Activated CD8-positive, alpha-beta T cell treated with anti-CD3 and anti-CD28 coated beads for 36 hours (primary cell): Measurements from ENCODE around the gene CADM4. TPM values are rescaled to one million over a fixed set of nuclear protein-coding genes. Genes with fewer than 3 reads are reported as not detected.

Experiments
- ATAC-seq: fragments of 200-7000 bp; cut with Tn5 transposase; one replicate; pipeline ENCODE4 v1.10.0; 2021; ENCODE audit warnings: mild to moderate bottlenecking, moderate library complexity
- CTCF ChIA-PET: fragments of 350-600 bp; sonication (Branson Sonifier 250); formaldehyde crosslinking; loops from one replicate; lab custom pipeline; 2021; ENCODE audit warnings: antibody characterized with exemption; lab: Charles Lee
- POLR2A ChIA-PET: fragments of 350-600 bp; sonication (Branson Sonifier 250); formaldehyde crosslinking; loops from one replicate; lab custom pipeline; 2021; ENCODE audit warnings: antibody characterized with exemption; lab: Charles Lee
- DNase-seq: peaks from one replicate; pipeline ENCODE4 v3.0.0-alpha.2; 2020
- H3K27ac Mint-ChIP-seq: one replicate; pipeline ENCODE4 v1.8.0; 2021; ENCODE audit warnings: mild to moderate bottlenecking, mixed read lengths
- H3K27me3 Mint-ChIP-seq: one replicate; pipeline ENCODE4 v1.8.0; 2021; ENCODE audit warnings: mixed read lengths
- H3K36me3 Mint-ChIP-seq: one replicate; pipeline ENCODE4 v1.8.0; 2021; ENCODE audit warnings: low read depth, mixed read lengths
- H3K4me1 Mint-ChIP-seq: one replicate; pipeline ENCODE4 v1.8.0; 2021; ENCODE audit warnings: low read depth, mixed read lengths
- H3K4me3 Mint-ChIP-seq: one replicate; pipeline ENCODE4 v1.8.0; 2021; ENCODE audit warnings: mild to moderate bottlenecking, moderate library complexity, mixed read lengths
- H3K9me3 Mint-ChIP-seq: one replicate; pipeline ENCODE4 v1.8.0; 2021; ENCODE audit warnings: mixed read lengths
- intact Hi-C: fragments of 100-400 bp; cut with micrococcal nuclease; formaldehyde crosslinking; loops from one replicate; pipeline ENCODE4 v1.10.0; 2022
- total RNA-seq, 2 experiments: library from RNA; stranded (reverse); gene quantifications; one replicate each; pipeline ENCODE4 v1.2.3, GENCODE V29; 2021
- TF ChIP-seq, protein P1 (sequence below): fragments of 200-600 bp; IDR thresholded peaks from one replicate; pipeline ENCODE4 v1.8.0; 2022; ENCODE audit warnings: antibody characterized with exemption, mild to moderate bottlenecking

Gene CADM4
- total RNA-seq, 2 experiments from 2014 or later, result 0.22 to 0.38 TPM

- H3K9me3 Mint-ChIP-seq, result no peaks in the 10 kb centered on the region
- no peak for DNase-seq
- H3K27ac Mint-ChIP-seq, result no peak overlapping the region
- TF ChIP-seq, protein P1, sequence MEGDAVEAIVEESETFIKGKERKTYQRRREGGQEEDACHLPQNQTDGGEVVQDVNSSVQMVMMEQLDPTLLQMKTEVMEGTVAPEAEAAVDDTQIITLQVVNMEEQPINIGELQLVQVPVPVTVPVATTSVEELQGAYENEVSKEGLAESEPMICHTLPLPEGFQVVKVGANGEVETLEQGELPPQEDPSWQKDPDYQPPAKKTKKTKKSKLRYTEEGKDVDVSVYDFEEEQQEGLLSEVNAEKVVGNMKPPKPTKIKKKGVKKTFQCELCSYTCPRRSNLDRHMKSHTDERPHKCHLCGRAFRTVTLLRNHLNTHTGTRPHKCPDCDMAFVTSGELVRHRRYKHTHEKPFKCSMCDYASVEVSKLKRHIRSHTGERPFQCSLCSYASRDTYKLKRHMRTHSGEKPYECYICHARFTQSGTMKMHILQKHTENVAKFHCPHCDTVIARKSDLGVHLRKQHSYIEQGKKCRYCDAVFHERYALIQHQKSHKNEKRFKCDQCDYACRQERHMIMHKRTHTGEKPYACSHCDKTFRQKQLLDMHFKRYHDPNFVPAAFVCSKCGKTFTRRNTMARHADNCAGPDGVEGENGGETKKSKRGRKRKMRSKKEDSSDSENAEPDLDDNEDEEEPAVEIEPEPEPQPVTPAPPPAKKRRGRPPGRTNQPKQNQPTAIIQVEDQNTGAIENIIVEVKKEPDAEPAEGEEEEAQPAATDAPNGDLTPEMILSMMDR, result no peak
- H3K4me3 Mint-ChIP-seq, result no peak overlapping the region
- peaks cover 7% of the 10 kb centered on the region for H3K27me3 Mint-ChIP-seq
- POLR2A ChIA-PET, result interaction anchor here (1.0 to 1.1 kb wide), 2 partner anchors 9 to 33 kb away, joined by 3 read pairs; partner anchors contain the start of gene IRGQ
- intact Hi-C loops, result no loop called here
- CTCF ChIA-PET, result no interaction called here
- no peak for ATAC-seq
- H3K36me3 Mint-ChIP-seq, result no peaks in the 10 kb centered on the region
- peaks cover 13% of the 10 kb centered on the region for H3K4me1 Mint-ChIP-seq
Observed at GRCh38 chr19:43628646-43629326, 10.9 kb downstream of the CADM4 start.

DNA sequence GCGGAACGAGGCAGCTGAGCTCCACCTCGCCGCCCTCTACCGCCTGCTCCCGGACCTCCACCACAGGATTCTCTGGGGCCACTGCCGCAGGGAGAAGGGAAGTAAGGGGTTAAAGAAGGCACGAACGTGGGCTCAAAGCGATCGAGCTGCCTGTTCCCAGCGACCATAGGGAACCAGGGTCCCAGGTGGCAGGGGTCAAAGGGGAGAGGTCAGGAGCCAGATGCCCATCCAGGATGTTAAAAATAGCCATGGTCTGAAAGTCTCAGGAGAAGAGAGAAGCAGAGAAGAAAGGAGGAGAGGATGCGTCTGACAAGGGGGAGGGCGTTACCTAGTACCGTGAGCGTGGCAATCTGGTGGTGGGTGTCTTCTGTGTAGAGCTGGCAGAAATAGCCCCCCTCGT lies 12.8 kb downstream of the CADM4 start:
- intact Hi-C loops, result no loop called here
- Mint-ChIP-seq H3K4me1 (peaks cover 14% of the 10 kb centered on the region), H3K36me3 (no peaks in the 10 kb centered on the region), H3K4me3 (no peak overlapping the region), H3K9me3 (no peaks in the 10 kb centered on the region), H3K27me3 (peaks cover 7% of the 10 kb centered on the region), H3K27ac (no peak overlapping the region)
- CTCF ChIA-PET, result interaction anchor here (1.5 to 1.6 kb wide), 2 partner anchors 41 to 71 kb away, joined by 3 to 4 read pairs; no protein-coding TSS in a partner anchor
- POLR2A ChIA-PET, result interaction anchor here (0.9 kb wide), 1 partner anchor 94 kb away, joined by 3 read pairs; the partner anchor contains the start of gene ZNF575
- DNase-seq, result no peak
- TF ChIP-seq, protein P1, result no peak
- no peak for ATAC-seq

DNA sequence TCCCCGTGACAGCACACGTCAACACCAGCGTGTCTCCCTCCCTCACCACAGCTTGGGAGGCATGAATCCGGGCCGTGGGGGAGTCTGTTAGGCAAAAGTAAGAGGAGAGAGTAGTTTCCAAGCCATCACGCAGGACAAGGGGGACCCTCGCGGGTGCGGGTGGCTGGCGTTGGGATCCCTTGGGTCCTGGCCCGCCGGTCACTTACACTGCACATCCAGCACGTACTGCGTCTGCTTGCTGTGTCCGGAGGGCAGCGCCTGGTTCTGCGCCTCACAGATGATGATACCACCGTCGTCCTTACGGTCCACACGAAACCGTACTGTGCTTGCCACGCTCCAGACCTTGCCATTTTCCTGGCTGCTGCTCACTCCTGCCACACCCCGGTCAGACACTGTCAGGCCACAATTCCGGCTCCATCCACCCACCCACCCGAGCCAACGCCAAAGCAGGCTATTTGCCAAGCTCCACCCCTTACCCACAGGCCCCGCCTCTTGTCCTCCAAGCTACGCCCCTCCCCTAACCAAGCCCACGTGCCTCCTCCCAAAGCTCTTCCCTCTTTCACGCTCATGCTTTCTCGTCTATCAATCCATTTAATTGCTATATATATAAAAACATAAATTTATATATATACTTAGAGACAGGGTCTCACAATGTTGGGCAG lies 13.6 kb downstream of the CADM4 start:
- CTCF ChIA-PET, result interaction anchor here (1.0 to 1.6 kb wide), 4 partner anchors 31 to 179 kb away, joined by 3 to 4 read pairs (median 4); no protein-coding TSS in a partner anchor

DNA sequence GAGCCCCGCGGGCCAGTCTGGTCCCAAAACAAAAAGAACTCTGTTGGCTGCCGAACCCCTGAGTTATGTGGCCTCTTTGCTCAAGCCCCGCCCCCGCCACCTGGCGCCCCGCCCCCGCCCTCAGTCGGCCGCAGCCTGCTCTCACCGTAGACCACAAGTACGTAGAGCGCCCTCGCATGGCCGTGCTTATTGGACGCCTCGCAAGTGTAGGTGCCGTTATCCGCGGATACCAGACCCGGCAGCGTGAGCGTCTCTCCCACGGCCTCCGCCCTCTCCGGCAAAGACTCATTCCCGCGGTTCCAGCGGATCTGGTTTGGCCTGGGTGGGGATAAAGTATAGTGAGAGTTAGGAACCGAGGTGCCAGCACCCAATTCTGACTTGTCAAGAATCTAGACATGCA lies 14.7 kb downstream of the CADM4 start:
- H3K9me3 Mint-ChIP-seq, result no peaks in the 10 kb centered on the region
- ChIA-PET POLR2A (no interaction called here), CTCF (interaction anchor here (1.0 to 1.6 kb wide), 4 partner anchors 30 to 178 kb away, joined by 3 to 4 read pairs (median 4); no protein-coding TSS in a partner anchor)
- TF ChIP-seq, protein P1, result peak; percentile 47
- peaks cover 21% of the 10 kb centered on the region for H3K4me1 Mint-ChIP-seq
- H3K4me3 Mint-ChIP-seq, result no peak overlapping the region
- peaks cover 7% of the 10 kb centered on the region for H3K27me3 Mint-ChIP-seq
- H3K36me3 Mint-ChIP-seq, result peaks cover 3% of the 10 kb centered on the region
- peak; percentile 97 for DNase-seq
- intact Hi-C loops, result no loop called here
- peak; percentile 92 for ATAC-seq
- no peak overlapping the region for H3K27ac Mint-ChIP-seq

More for the DNA sequence above, 13.6 kb downstream of the CADM4 start:
- DNase-seq (peak; percentile 36), ATAC-seq (peak; percentile 32)
- intact Hi-C loops, result no loop called here
- POLR2A ChIA-PET, result interaction anchor here (0.5 to 0.9 kb wide), 2 partner anchors 93 to 148 kb away, joined by 3 read pairs; partner anchors contain the start of gene ZNF575
- Mint-ChIP-seq H3K9me3 (no peaks in the 10 kb centered on the region), H3K4me1 (peaks cover 14% of the 10 kb centered on the region), H3K27me3 (peaks cover 7% of the 10 kb centered on the region), H3K27ac (no peak overlapping the region), H3K4me3 (no peak overlapping the region), H3K36me3 (no peaks in the 10 kb centered on the region)
- TF ChIP-seq, protein P1, result no peak
